ENCODE measurements around the gene ZBTB8OS. TPM values are rescaled to one million over a fixed set of nuclear protein-coding genes. Genes with fewer than 3 reads are reported as not detected.

Gene ZBTB8OS
- polyA plus RNA-seq, 4 donors: 44.9 to 98.4 (median 73.3) TPM

- Histone ChIP-seq H3K36me3 (ENCODE audit: control insufficient read depth in 3 of 3, insufficient read depth in 2 of 3, low read depth in 1 of 3, low read length in 3 of 3) (peaks cover 13 to 57% (median 18%) of the 10 kb centered on the region in 3 donors), H3K4me1 (ENCODE audit: control insufficient read depth in 3 of 3, insufficient read depth in 2 of 3, low read depth in 1 of 3, low read length in 2 of 3) (no peaks in the 10 kb centered on the region), H3K4me3 (ENCODE audit: low read depth in 1 of 3, low read length in 3 of 3) (no peak overlapping the region), H3K27me3 (ENCODE audit: control insufficient read depth in 3 of 3, insufficient read depth in 3 of 3, low read length in 3 of 3) (no peaks in the 10 kb centered on the region), H3K9me3 (ENCODE audit: control insufficient read depth in 2 of 2, insufficient read depth in 1 of 2, low read depth in 1 of 2, low read length in 1 of 2) (no peaks in the 10 kb centered on the region), H3K27ac (ENCODE audit: low read depth in 1 of 3, low read length in 2 of 3) (no peak overlapping the region)
- DNase-seq: no peak
- no peak for FAIRE-seq
- WGBS, 3 donors: 83 to 89% (median 85%) methylated on average over 12 of the region's 12 CpGs
Observed at GRCh38 chr1:32666901-32667566, 16.7 kb upstream of the ZBTB8OS start.

- Histone ChIP-seq H3K27me3 (ENCODE audit: control insufficient read depth in 3 of 3, insufficient read depth in 3 of 3, low read length in 3 of 3) (no peaks in the 10 kb centered on the region), H3K27ac (ENCODE audit: low read depth in 1 of 3, low read length in 2 of 3) (no peak overlapping the region), H3K4me1 (ENCODE audit: control insufficient read depth in 3 of 3, insufficient read depth in 2 of 3, low read depth in 1 of 3, low read length in 2 of 3) (no peaks in the 10 kb centered on the region), H3K36me3 (ENCODE audit: control insufficient read depth in 3 of 3, insufficient read depth in 2 of 3, low read depth in 1 of 3, low read length in 3 of 3) (peaks cover 13 to 55% (median 19%) of the 10 kb centered on the region in 3 donors), H3K9me3 (ENCODE audit: control insufficient read depth in 2 of 2, insufficient read depth in 1 of 2, low read depth in 1 of 2, low read length in 1 of 2) (no peaks in the 10 kb centered on the region), H3K4me3 (ENCODE audit: low read depth in 1 of 3, low read length in 3 of 3) (no peak overlapping the region)
- no peak for FAIRE-seq
- no peak for DNase-seq
- WGBS, 3 donors: 46 to 55% (median 52%) methylated on average over 1 of the region's 1 CpG
Observed at GRCh38 chr1:32665915-32666314, 15.6 kb upstream of the ZBTB8OS start.

- no peak for FAIRE-seq
- H3K36me3 ChIP-seq (ENCODE audit: control insufficient read depth in 3 of 3, insufficient read depth in 2 of 3, low read depth in 1 of 3, low read length in 3 of 3): peaks cover 7 to 61% (median 28%) of the 10 kb centered on the region in 3 donors
- no peak overlapping the region for H3K27ac ChIP-seq (ENCODE audit: low read depth in 1 of 3, low read length in 2 of 3)
- 83 to 90% (median 89%) methylated on average over 1 of the region's 1 CpG for WGBS, 3 donors
- H3K4me1 ChIP-seq (ENCODE audit: control insufficient read depth in 3 of 3, insufficient read depth in 2 of 3, low read depth in 1 of 3, low read length in 2 of 3): peaks cover 0 to 5% (median 0%) of the 10 kb centered on the region in 3 donors
- no peak for DNase-seq
- H3K4me3 ChIP-seq (ENCODE audit: low read depth in 1 of 3, low read length in 3 of 3): no peak overlapping the region
- no peaks in the 10 kb centered on the region for H3K9me3 ChIP-seq (ENCODE audit: control insufficient read depth in 2 of 2, insufficient read depth in 1 of 2, low read depth in 1 of 2, low read length in 1 of 2)
- H3K27me3 ChIP-seq (ENCODE audit: control insufficient read depth in 3 of 3, insufficient read depth in 3 of 3, low read length in 3 of 3): no peaks in the 10 kb centered on the region
Observed at GRCh38 chr1:32659581-32659980, 9.2 kb upstream of the ZBTB8OS start.

- WGBS, 3 donors: 78 to 83% (median 82%) methylated on average over 16 of the region's 16 CpGs
- Histone ChIP-seq H3K9me3 (ENCODE audit: control insufficient read depth in 2 of 2, insufficient read depth in 1 of 2, low read depth in 1 of 2, low read length in 1 of 2) (no peaks in the 10 kb centered on the region), H3K4me3 (ENCODE audit: low read depth in 1 of 3, low read length in 3 of 3) (peak overlapping the region in 2 of 3 donors; percentile 75 to 77), H3K4me1 (ENCODE audit: control insufficient read depth in 3 of 3, insufficient read depth in 2 of 3, low read depth in 1 of 3, low read length in 2 of 3) (peaks cover 2 to 7% (median 6%) of the 10 kb centered on the region in 3 donors), H3K36me3 (ENCODE audit: control insufficient read depth in 3 of 3, insufficient read depth in 2 of 3, low read depth in 1 of 3, low read length in 3 of 3) (peaks cover 3 to 32% (median 12%) of the 10 kb centered on the region in 3 donors), H3K27ac (ENCODE audit: low read depth in 1 of 3, low read length in 2 of 3) (no peak overlapping the region), H3K27me3 (ENCODE audit: control insufficient read depth in 3 of 3, insufficient read depth in 3 of 3, low read length in 3 of 3) (no peaks in the 10 kb centered on the region)
- FAIRE-seq: no peak
- no peak for DNase-seq
Observed at GRCh38 chr1:32652244-32652962, 2.1 kb upstream of the ZBTB8OS start.

GRCh38 chr1:32651461-32652073 lies 1.2 kb upstream of the ZBTB8OS start:
- H3K27ac ChIP-seq (ENCODE audit: low read depth in 1 of 3, low read length in 2 of 3): peak overlapping the region; percentile 92 to 100 (median 99)
- H3K36me3 ChIP-seq (ENCODE audit: control insufficient read depth in 3 of 3, insufficient read depth in 2 of 3, low read depth in 1 of 3, low read length in 3 of 3): peaks cover 3 to 30% (median 6%) of the 10 kb centered on the region in 3 donors
- peaks cover 2 to 7% (median 6%) of the 10 kb centered on the region in 3 donors for H3K4me1 ChIP-seq (ENCODE audit: control insufficient read depth in 3 of 3, insufficient read depth in 2 of 3, low read depth in 1 of 3, low read length in 2 of 3)
- H3K9me3 ChIP-seq (ENCODE audit: control insufficient read depth in 2 of 2, insufficient read depth in 1 of 2, low read depth in 1 of 2, low read length in 1 of 2): no peaks in the 10 kb centered on the region
- no peak for DNase-seq
- FAIRE-seq: no peak
- H3K4me3 ChIP-seq (ENCODE audit: low read depth in 1 of 3, low read length in 3 of 3): peak overlapping the region; percentile 58 to 77 (median 75)
- WGBS, 3 donors: 0 to 1% (median 0%) methylated on average over 37 to 43 of the region's 43 CpGs
- H3K27me3 ChIP-seq (ENCODE audit: control insufficient read depth in 3 of 3, insufficient read depth in 3 of 3, low read length in 3 of 3): no peaks in the 10 kb centered on the region

GRCh38 chr1:32650752-32651460 lies 556 bp upstream of the ZBTB8OS start, which contains the start of gene RBBP4:
TSS of gene RBBP4 (plus strand) at chr1:32651208. CDS start at chr1:32651307, 99 bp downstream.
- H3K9me3 ChIP-seq (ENCODE audit: control insufficient read depth in 2 of 2, insufficient read depth in 1 of 2, low read depth in 1 of 2, low read length in 1 of 2): no peaks in the 10 kb centered on the region
- no peaks in the 10 kb centered on the region for H3K27me3 ChIP-seq (ENCODE audit: control insufficient read depth in 3 of 3, insufficient read depth in 3 of 3, low read length in 3 of 3)
- H3K36me3 ChIP-seq (ENCODE audit: control insufficient read depth in 3 of 3, insufficient read depth in 2 of 3, low read depth in 1 of 3, low read length in 3 of 3): peaks cover 3 to 27% (median 5%) of the 10 kb centered on the region in 3 donors
- DNase-seq (peak; percentile 98 to 99), FAIRE-seq (no peak)
- 0% methylated on average over 60 to 67 of the region's 67 CpGs for WGBS, 3 donors
- peak within 1 kb of the TSS; percentile 58 to 85 (median 80) for H3K4me3 ChIP-seq (ENCODE audit: low read depth in 1 of 3, low read length in 3 of 3)
- H3K27ac ChIP-seq (ENCODE audit: low read depth in 1 of 3, low read length in 2 of 3): peak within 1 kb of the TSS; percentile 98 to 100 (median 99)
- H3K4me1 ChIP-seq (ENCODE audit: control insufficient read depth in 3 of 3, insufficient read depth in 2 of 3, low read depth in 1 of 3, low read length in 2 of 3): peaks cover 2 to 7% (median 6%) of the 10 kb centered on the region in 3 donors

- DNase-seq: no peak
- no peak for FAIRE-seq
Observed at GRCh38 chr1:32647308-32648134, 2.8 kb downstream of the ZBTB8OS start.

More at GRCh38 chr1:32647308-32648134, 2.8 kb downstream of the ZBTB8OS start:
- Histone ChIP-seq H3K27ac (ENCODE audit: low read depth in 1 of 3, low read length in 2 of 3) (no peak overlapping the region), H3K36me3 (ENCODE audit: control insufficient read depth in 3 of 3, insufficient read depth in 2 of 3, low read depth in 1 of 3, low read length in 3 of 3) (peaks cover 0 to 15% (median 0%) of the 10 kb centered on the region in 3 donors), H3K4me3 (ENCODE audit: low read depth in 1 of 3, low read length in 3 of 3) (no peak overlapping the region), H3K9me3 (ENCODE audit: control insufficient read depth in 2 of 2, insufficient read depth in 1 of 2, low read depth in 1 of 2, low read length in 1 of 2) (no peaks in the 10 kb centered on the region), H3K4me1 (ENCODE audit: control insufficient read depth in 3 of 3, insufficient read depth in 2 of 3, low read depth in 1 of 3, low read length in 2 of 3) (peaks cover 2 to 6% (median 2%) of the 10 kb centered on the region in 3 donors), H3K27me3 (ENCODE audit: control insufficient read depth in 3 of 3, insufficient read depth in 3 of 3, low read length in 3 of 3) (no peaks in the 10 kb centered on the region)
- 68 to 79% (median 78%) methylated on average over 6 of the region's 6 CpGs for WGBS, 3 donors

All from small intestine (tissue), 7 donors.